Left lobe of liver (tissue), 2 donors: ENCODE measurements around the gene HOXD9. TPM values are rescaled to one million over a fixed set of nuclear protein-coding genes. Genes with fewer than 3 reads are reported as not detected.

ENCODE experiments used
- ATAC-seq: fragments of 200-7000 bp; cut with Tn5 transposase; one replicate; pipeline ENCODE4 v1.9.1; 2020; ENCODE audit warnings: mild to moderate bottlenecking, moderate library complexity
- DNase-seq: peaks from one replicate; pipeline ENCODE4 v3.0.0-alpha.2; 2020; ENCODE audit warnings: low spot score
- total RNA-seq: library from RNA; stranded (reverse); gene quantifications from one replicate; pipeline ENCODE4 v1.2.1, GENCODE V29; 2021
- donor health status: DM: no; HTN: no; CAD: no; lungs with moderate emphysema.
- donor health status: DM: no; HTN: yes; CAD: no.

The HOXD9 gene
- total RNA-seq, 1 donor from 2014 or later, result not detected

- ATAC-seq (no peak), DNase-seq (no peak)
Measured at GRCh38 chr2:176085120-176085788, 37.3 kb upstream of the HOXD9 start.

- DNase-seq, result no peak
- ATAC-seq, result peak; percentile 60
Measured at GRCh38 chr2:176085861-176086771, 36.4 kb upstream of the HOXD9 start.

DNA sequence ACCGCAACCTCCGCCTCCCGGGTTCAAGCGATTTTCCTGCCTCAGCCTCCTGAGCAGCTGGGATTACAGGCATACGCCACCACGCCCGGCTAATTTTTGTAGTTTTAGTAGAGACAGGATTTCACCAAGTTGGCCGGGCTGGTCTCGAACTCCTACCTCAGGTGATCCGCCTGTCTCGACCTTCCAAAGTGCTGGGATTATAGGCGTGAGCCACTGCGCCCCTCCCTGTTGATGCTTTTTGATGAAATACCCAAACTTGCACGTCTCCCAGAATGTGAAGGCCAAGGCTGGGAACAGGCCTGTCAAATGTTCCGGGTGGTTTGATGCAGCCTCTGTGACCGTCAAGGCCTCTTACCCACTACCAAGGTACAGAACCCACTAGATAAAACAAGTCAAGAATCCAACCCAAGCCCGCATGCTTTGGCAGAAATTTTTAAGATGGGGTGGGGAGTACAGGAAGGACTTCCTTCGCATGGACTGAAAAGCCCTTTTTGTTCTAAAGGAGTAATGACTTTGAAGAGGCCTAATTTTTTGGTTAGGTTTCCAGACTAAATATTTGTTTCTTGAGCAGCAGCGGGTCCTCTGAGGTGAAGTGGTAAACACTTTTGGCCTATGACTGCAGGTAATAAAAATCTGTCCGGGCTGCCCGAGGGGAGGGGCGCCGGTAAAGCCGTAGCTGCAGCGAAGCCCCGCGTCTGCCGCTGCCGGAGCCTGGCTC is 35.0 kb upstream of the HOXD9 start:
- DNase-seq (no peak), ATAC-seq (no peak)

GRCh38 chr2:176088048-176088936 is 34.2 kb upstream of the HOXD9 start:
- DNase-seq (peak; percentile 63), ATAC-seq (peak; percentile 93)

- ATAC-seq (no peak), DNase-seq (no peak)
Measured at GRCh38 chr2:176088937-176089842, 33.3 kb upstream of the HOXD9 start.

DNA sequence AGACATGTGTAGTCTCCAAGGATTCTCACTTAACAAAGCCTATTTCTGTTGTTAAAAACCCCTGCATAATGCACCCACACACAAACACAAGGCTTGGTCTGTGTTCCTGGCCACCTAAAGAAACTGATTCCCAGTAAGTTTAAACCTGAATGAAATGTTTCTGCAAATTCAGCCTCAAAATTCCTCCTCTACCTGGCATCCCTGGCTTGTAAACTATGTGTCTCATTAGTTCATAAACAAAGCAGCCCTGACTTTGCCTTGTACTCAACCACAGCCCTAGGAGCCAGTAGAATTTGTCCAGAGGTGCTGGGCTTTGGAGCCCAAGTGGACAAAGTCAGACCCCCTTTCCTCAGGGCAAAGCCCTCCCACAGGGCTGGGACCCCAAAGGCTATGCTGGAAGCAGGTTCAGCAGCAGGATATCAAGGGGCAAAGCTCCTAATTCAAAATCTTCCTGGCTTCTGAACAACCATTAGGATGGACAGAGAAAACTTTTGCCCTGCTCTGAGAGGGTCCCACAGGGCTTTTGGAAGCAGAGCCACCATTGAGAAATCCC is 32.6 kb upstream of the HOXD9 start:
- no peak for DNase-seq
- no peak for ATAC-seq

- DNase-seq (no peak), ATAC-seq (no peak)
Measured at GRCh38 chr2:176090862-176091261, 31.7 kb upstream of the HOXD9 start.

DNA sequence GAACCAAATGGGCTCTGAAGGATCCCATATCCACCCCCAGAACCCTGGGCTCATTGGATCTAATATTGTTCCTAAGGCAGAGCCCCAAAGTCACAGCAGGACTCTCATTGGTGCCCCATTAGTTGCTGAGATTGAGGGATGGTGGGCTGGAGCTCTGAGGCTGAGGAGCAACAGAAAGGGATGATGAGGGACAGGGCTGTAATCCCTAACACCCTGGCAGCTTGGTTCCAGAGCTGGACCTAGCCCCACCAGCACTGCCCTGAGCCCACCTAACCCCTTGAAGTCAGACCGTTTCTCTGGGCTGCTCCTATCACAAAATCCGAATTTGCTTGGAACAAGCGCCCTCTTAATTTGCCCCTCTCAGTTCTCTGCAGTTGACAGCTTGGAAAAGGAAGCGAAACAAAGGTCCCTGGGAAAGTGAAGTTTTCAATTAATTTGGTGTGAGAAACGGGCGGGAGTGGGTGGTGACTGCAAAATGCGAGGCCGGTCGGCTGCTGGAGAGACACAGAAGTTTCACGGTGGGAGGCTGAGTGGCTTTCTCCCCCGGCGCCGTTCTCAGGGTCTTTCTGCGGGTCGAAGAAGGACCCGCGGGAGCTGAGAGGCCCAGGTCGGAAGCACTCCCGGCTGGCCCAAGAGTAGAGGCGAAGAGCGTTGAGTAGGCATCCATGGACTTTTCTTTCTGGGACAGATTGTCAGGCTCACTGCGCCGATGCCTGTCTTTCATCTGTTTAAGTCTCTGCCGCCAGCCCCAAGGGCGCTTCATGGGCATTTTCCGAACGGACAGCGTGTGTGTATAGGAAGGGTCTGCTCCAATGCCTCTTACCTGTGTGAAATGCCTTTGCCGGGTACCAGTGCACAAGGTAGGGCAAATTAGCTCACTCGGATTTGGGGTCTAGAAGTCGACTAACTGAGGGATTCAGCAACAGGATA is 30.9 kb upstream of the HOXD9 start:
- no peak for DNase-seq
- ATAC-seq, result no peak

DNA sequence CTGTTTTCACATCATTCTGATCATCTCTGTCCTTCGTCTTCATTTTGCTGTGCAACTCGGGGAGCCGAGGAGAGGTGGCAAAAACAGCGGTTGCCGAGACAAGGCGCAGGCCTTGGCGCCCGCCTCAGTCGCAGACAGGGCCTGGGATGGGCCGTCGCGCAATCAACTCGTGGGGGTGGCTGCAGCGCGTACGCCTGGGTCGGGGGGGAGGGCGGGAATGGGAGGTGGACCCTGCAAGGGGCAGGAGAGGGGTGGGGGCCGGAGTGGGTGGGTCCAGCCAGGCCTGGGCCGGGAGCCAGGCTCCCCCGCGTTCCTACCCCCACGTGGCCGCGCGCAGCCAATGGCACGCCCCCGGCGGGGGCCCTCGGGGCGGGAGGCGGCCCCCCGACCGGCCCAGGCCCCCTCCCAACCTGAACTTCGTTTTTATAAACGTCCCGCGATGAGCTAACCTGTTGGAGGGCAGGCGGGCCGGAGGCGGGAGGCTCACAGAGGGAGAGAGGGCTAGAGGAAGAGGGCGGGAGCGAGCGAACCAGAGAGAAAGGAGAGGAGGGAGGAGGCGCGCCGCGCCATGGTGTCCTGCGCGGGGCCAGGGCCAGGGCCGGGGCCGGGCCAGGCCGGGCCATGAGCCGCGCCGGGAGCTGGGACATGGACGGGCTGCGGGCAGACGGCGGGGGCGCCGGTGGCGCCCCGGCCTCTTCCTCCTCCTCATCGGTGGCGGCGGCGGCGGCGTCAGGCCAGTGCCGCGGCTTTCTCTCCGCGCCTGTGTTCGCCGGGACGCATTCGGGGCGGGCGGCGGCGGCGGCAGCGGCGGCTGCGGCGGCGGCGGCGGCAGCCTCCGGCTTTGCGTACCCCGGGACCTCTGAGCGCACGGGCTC is 30.0 kb upstream of the HOXD9 start, which contains the start of gene HOXD13:
Gene HOXD13 (plus strand): TSS at position 452 of the 875 bp plus-strand sequence. CDS start 170 bp downstream, at position 622.
- ATAC-seq (no peak), DNase-seq (no peak)

DNA sequence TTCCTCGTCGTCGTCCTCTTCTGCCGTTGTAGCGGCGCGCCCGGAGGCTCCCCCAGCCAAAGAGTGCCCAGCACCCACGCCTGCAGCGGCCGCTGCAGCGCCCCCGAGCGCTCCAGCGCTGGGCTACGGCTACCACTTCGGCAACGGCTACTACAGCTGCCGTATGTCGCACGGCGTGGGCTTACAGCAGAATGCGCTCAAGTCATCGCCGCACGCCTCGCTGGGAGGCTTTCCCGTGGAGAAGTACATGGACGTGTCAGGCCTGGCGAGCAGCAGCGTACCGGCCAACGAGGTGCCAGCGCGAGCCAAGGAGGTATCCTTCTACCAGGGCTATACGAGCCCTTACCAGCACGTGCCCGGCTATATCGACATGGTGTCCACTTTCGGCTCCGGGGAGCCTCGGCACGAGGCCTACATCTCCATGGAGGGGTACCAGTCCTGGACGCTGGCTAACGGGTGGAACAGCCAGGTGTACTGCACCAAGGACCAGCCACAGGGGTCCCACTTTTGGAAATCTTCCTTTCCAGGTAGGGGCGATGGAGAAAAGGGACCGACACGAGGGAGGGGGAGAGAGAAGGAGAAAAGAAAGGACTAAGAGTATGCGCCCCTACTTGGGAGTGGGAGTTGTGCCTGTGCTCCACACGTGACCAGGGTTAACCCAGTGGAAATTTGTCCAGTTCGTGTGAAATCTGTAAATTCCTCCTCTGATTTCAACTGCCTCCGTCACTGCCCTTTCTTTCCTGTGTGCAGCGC is 29.2 kb upstream of the HOXD9 start:
- ATAC-seq, result no peak
- DNase-seq, result no peak

DNA sequence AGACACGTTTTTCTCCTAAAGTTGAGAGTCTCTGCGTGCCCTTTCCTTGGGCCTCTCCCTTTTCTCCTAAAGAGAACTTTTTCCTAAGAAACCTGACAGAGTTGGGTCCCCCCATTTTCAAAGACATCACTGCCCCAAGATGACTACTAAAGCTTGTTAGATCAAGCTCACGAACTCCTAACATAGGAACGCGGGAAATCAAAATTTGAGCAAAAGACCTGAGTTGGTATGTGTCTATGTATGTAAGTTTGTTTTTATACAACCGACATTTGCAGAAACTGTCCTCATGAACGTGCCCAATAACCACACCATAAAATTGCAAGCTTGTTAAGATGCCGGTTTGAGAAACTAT is 28.6 kb upstream of the HOXD9 start:
- DNase-seq (no peak), ATAC-seq (no peak)

GRCh38 chr2:176094349-176094748 is 28.2 kb upstream of the HOXD9 start:
- DNase-seq (no peak), ATAC-seq (no peak)

DNA sequence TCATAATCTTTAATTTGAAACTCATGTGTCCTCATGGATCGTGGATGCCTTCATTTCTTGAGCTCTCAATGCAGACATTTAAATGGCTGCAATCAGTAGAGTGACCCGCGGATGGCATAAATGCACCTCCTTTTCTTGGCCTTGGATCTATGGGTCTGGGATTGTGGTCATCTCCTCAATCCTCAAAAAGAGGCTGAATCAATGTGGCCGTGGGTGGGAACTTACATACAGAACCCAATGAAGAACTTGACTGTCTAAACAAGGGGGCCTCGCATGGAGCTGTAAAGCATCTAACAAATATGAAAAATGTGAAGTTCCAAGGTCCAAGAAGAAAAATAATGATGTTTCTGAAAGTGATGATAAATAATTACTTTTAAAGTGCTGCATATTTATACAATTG is 27.1 kb upstream of the HOXD9 start:
- DNase-seq (no peak), ATAC-seq (no peak)

- DNase-seq (no peak), ATAC-seq (no peak)
Measured at GRCh38 chr2:176096243-176096985, 26.1 kb upstream of the HOXD9 start.

- DNase-seq (peak; percentile 70), ATAC-seq (peak; percentile 97)
Measured at GRCh38 chr2:176096986-176097819, 25.3 kb upstream of the HOXD9 start.
